ENCODE measurements around the gene TFAP2A. TPM values are rescaled to one million over a fixed set of nuclear protein-coding genes. Genes with fewer than 3 reads are reported as not detected.

The TFAP2A gene
- total RNA-seq: 28.4 and 29.2 TPM in 2 replicates

GRCh38 chr6:10414756-10415616 lies at the start of gene TFAP2A:
Gene TFAP2A (minus strand): TSS chr6:10415074. CDS start chr6:10414991, 83 bp downstream.

Other genes with a start within 250 kb of the TFAP2A start
- gene GCNT2, start 106.3 kb upstream of the TFAP2A start, total RNA-seq: 0.57 and 1.4 TPM in 2 replicates

Data from hair follicular keratinocyte (primary cell).